RWPE1 (cell line): ENCODE measurements around the gene GCH1.

ENCODE experiments used
- CTCF ChIA-PET: fragments of 350-600 bp; sonication (Branson Sonifier 250); formaldehyde crosslinking; extraction: SDS; loops from one replicate; lab custom pipeline; 2021; lab: Yijun Ruan, JAX
- POLR2A ChIA-PET: fragments of 400-600 bp; formaldehyde crosslinking; extraction: SDS; loops from one replicate; lab custom pipeline; 2020; ENCODE audit warnings: antibody characterized with exemption; ENCODE audit not compliant: low non-redundant PET; lab: Yijun Ruan, JAX
- DNase-seq: peaks from one replicate; pipeline ENCODE4 v3.0.0; 2012; ENCODE audit warnings: low spot score
- H3K27ac ChIP-seq: fragments of 450-650 bp; 2 replicates; pipeline ENCODE4 v1.5.1; 2017
- CTCF ChIP-seq: fragments of 450-650 bp; conservative IDR thresholded peaks from 2 replicates; pipeline ENCODE4 v1.5.1; 2017; ENCODE audit warnings: low read depth, mild to moderate bottlenecking

GCH1 gene

GRCh38 chr14:54836231-54836630 lies 66.4 kb downstream of the GCH1 start:
- H3K27ac ChIP-seq, result no peak overlapping the region
- CTCF ChIA-PET, result no interaction called here
- POLR2A ChIA-PET, result no interaction called here
- DNase-seq, result no peak
- no peak for TF ChIP-seq CTCF

DNA sequence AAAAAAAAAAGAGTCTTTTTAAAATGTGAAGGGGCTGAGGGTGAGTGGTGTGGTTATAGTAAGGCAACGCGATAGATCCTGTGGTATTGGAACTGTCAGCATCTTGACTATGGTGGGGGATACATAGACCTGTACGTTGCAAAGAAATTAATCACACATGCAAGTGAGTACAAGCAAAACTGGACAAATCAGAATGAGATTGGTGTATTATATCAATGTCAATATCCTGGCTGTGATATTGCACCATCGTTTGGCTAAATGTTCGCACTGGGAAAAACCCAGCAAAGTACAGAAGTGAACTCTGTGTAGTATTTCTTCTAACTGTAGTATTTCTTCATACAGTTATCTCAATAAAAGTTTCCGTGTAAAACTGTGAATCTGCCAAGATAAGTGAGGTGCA lies 67.9 kb downstream of the GCH1 start:
- no peak overlapping the region for H3K27ac ChIP-seq
- ChIA-PET POLR2A (no interaction called here), CTCF (no interaction called here)
- TF ChIP-seq CTCF, result no peak
- no peak for DNase-seq

- H3K27ac ChIP-seq, result no peak overlapping the region
- POLR2A ChIA-PET, result no interaction called here
- TF ChIP-seq CTCF, result no peak
- CTCF ChIA-PET, result no interaction called here
- no peak for DNase-seq
Observed at GRCh38 chr14:54834081-54834480, 68.5 kb downstream of the GCH1 start.

DNA sequence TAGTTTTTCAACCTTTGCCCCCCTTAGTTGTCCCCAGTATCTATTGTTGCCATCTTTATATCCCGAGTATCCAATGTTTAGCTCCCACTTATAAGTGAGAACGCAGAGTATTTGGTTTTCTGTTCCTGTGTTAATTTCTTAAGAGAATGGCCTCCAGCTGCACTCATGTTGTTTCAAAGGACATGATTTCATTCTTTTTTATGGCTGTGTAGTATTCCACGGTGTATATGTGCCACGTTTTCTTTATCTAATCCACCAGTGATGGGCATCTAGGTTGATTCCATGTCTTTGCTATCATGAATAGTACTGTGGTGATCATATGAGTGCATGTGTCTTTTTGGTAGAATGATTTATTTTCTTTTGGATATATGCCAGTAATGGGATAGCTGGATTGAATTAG lies 72.0 kb downstream of the GCH1 start:
- no peak for DNase-seq
- no peak for TF ChIP-seq CTCF
- CTCF ChIA-PET, result no interaction called here
- POLR2A ChIA-PET, result no interaction called here
- H3K27ac ChIP-seq, result no peak overlapping the region

DNA sequence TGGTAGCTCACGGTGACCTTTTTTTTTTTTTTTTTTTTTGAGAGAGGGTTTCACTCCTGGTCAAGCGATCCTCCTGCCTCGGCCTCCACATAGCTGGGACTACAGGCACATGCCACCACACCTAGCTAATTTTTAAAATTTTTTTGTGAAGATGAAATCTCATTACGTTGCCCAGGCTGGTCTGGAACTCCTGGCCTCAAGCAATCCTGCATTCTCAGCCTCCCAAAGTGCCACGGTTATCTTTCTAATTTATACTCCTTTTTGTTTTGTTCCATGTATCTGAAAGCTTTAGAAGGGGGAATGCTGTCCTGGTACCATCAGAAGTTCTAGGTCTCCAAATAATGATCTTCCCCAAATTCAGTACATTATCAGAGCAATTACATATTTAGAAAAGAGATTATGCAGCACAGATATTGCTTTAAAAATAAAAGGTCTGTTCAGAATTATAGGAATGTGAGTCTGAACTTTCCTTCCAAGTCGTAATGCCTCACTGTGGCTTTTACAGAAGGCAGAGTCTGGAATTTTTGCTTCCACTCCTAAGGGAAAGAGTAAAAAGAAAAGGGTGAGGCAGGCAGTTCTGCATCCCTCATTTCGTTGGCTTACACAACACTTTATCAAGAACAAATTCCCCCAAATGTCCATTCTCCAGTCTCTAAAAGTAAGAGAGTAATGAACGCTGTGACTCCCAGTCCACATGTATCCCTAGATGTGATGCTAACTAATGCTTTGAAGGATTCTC lies 73.0 kb downstream of the GCH1 start:
- ChIA-PET CTCF (no interaction called here), POLR2A (no interaction called here)
- DNase-seq, result no peak
- no peak for TF ChIP-seq CTCF
- H3K27ac ChIP-seq, result no peak overlapping the region

DNA sequence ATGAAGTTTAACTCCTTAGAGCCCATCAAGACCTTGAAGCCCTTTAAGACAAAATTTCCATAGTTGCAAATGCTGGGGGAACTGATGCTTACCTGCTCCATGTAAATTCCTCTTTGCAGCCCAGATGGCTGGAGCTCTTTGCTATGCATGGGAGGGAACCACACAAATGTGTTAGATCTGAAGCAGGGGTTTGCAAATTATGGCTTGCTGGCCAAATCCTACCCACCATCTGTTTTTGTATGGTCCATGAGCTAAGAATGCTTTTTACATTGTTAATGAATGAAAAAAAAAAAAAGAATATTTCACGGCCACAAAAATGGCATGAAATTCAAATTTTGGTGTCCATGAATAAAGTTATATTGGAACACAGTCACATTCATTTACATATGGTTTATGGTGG lies 74.6 kb downstream of the GCH1 start:
- DNase-seq, result no peak
- POLR2A ChIA-PET, result no interaction called here

More for the DNA sequence above, 74.6 kb downstream of the GCH1 start:
- CTCF ChIA-PET, result interaction anchor here (0.6 to 1.2 kb wide), 2 partner anchors 36 to 54 kb away, joined by 3 read pairs; no protein-coding TSS in a partner anchor
- H3K27ac ChIP-seq, result no peak overlapping the region
- TF ChIP-seq CTCF, result no peak
